Stimulated activated naive B cell treated with anti-CD40 and anti-IgM and Interleukin-4, amounts not matched to agents 10 μg/mL and 1 μg/mL and 100 μg/mL, for 72 hours (primary cell): ENCODE results near the gene ABHD17C.

ENCODE experiments used
- ATAC-seq, 2 donors: fragments of 150-1000 bp; cut with Tn5 transposase; replicated peaks; 2 replicates each; pipeline ENCODE4 v1.10.0; 2021; ENCODE audit warnings: moderate library complexity in 1 of 2
- DNase-seq: peaks from one replicate; pipeline ENCODE4 v3.0.0; 2021
- H3K27ac Mint-ChIP-seq: one replicate; pipeline ENCODE4 v1.8.0; 2022; ENCODE audit warnings: mild to moderate bottlenecking, mixed read lengths
- H3K27me3 Mint-ChIP-seq, 2 donors: one replicate each; pipeline ENCODE4 v1.8.0; 2022; ENCODE audit warnings: mixed read lengths in 2 of 2
- H3K36me3 Mint-ChIP-seq, 2 donors: one replicate each; pipeline ENCODE4 v1.8.0; 2022; ENCODE audit warnings: mixed read lengths in 2 of 2, mild to moderate bottlenecking in 1 of 2
- H3K4me1 Mint-ChIP-seq, 2 donors: one replicate each; pipeline ENCODE4 v1.8.0; 2022; ENCODE audit warnings: mixed read lengths in 2 of 2, mild to moderate bottlenecking in 1 of 2
- H3K4me3 Mint-ChIP-seq, 2 donors: one replicate each; pipeline ENCODE4 v1.8.0; 2022; ENCODE audit warnings: mild to moderate bottlenecking in 2 of 2, mixed read lengths in 2 of 2, moderate library complexity in 1 of 2
- H3K9me3 Mint-ChIP-seq, 2 donors: one replicate each; pipeline ENCODE4 v1.8.0; 2022; ENCODE audit warnings: mixed read lengths in 2 of 2, mild to moderate bottlenecking in 1 of 2

ABHD17C gene

DNA sequence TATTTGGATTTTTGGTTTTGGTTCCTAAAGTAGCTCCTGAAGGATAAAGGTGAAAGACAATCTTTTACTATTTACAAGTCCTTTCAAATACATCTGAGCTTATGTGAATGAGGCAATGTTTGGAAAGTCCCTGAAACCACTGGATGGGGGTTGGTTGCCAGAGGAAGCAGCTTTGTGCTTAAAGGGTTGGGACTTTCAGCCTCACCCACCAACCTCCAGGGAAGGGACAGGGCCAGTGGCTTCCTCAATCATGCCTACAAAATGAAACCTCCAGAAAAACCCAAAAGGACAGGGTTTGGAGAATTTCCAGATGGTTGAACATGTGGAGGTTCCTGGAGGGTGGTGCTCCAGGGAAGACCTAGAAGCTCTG is 20.9 kb upstream of the ABHD17C start:
- Mint-ChIP-seq H3K27ac (no peak overlapping the region), H3K27me3 (peaks cover 14 to 32% of the 10 kb centered on the region in 2 donors), H3K4me3 (no peak overlapping the region), H3K9me3 (no peaks in the 10 kb centered on the region), H3K4me1 (peaks cover 2 to 10% of the 10 kb centered on the region in 2 donors), H3K36me3 (no peaks in the 10 kb centered on the region)
- no peak for ATAC-seq
- no peak for DNase-seq

- no peak for ATAC-seq
- Mint-ChIP-seq H3K4me3 (no peak overlapping the region), H3K4me1 (peaks cover 0 to 4% of the 10 kb centered on the region in 2 donors), H3K36me3 (no peaks in the 10 kb centered on the region), H3K27me3 (peaks cover 22 to 29% of the 10 kb centered on the region in 2 donors), H3K27ac (no peak overlapping the region), H3K9me3 (peaks cover 0 to 3% of the 10 kb centered on the region in 2 donors)
- no peak for DNase-seq
These were observed 18.1 kb upstream of the ABHD17C start for GRCh38 chr15:80677041-80677440.

- H3K27me3 Mint-ChIP-seq: peaks cover 22 to 39% of the 10 kb centered on the region in 2 donors
- H3K36me3 Mint-ChIP-seq: no peaks in the 10 kb centered on the region
- H3K27ac Mint-ChIP-seq: no peak overlapping the region
- ATAC-seq: peak in 1 of 2 donors; percentile 39
- H3K4me1 Mint-ChIP-seq: peaks cover 0 to 2% of the 10 kb centered on the region in 2 donors
- no peak for DNase-seq
- peaks cover 4 to 6% of the 10 kb centered on the region in 2 donors for H3K9me3 Mint-ChIP-seq
- no peak overlapping the region for H3K4me3 Mint-ChIP-seq
These were observed 15.8 kb upstream of the ABHD17C start for GRCh38 chr15:80679167-80679803.

GRCh38 chr15:80679804-80680175 is 15.3 kb upstream of the ABHD17C start:
- ATAC-seq (no peak), DNase-seq (no peak)
- Mint-ChIP-seq H3K27ac (no peak overlapping the region), H3K4me1 (peaks cover 0 to 2% of the 10 kb centered on the region in 2 donors), H3K36me3 (no peaks in the 10 kb centered on the region), H3K4me3 (no peak overlapping the region), H3K9me3 (peaks cover 4 to 7% of the 10 kb centered on the region in 2 donors), H3K27me3 (peaks cover 22 to 39% of the 10 kb centered on the region in 2 donors)

DNA sequence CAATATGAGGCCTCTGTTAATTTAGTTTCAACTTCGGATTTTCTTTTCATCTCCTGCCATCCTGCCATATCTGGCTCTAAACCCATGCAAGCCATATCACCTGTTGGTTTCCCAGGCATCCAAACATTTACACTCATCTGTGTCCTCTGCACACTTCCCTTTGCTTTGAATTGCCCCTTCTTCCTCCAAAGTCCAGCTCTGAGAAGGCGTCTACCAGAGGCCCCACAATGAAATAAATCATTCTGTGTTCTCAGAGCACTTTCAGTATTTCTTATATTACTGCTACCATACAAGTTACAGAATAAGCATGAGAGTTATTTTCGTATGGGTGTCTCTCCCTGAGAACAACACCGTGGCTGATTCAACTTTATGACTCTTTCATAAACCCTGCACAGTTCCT is 12.9 kb upstream of the ABHD17C start:
- H3K4me1 Mint-ChIP-seq: peaks cover 0 to 2% of the 10 kb centered on the region in 2 donors
- ATAC-seq: no peak

GRCh38 chr15:80684697-80685096 is 10.4 kb upstream of the ABHD17C start:
- peaks cover 4 to 7% of the 10 kb centered on the region in 2 donors for H3K9me3 Mint-ChIP-seq

More for the DNA sequence above, 12.9 kb upstream of the ABHD17C start:
- no peak for DNase-seq
- no peaks in the 10 kb centered on the region for H3K36me3 Mint-ChIP-seq
- H3K9me3 Mint-ChIP-seq: peaks cover 4 to 7% of the 10 kb centered on the region in 2 donors
- H3K4me3 Mint-ChIP-seq: no peak overlapping the region
- no peak overlapping the region for H3K27ac Mint-ChIP-seq
- peaks cover 9 to 28% of the 10 kb centered on the region in 2 donors for H3K27me3 Mint-ChIP-seq

DNA sequence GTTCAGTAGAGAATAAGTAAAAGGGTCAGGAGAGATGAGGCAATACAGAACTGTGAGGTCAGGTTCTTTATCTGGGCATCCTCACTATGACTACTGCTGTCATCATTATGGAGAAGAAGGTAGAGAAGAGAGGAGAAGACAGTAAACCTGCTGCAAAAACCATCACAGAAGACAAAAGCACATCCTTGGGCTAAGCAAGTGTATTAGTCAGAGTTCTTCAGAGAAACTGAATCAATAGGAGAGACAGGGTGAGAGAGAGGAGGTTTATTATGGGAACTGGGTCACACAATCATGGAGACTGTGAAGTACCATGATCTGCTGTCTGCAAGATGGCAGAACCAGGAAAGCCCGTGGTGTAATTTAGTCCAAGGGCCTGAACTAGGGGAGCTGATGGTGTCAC is 9.5 kb upstream of the ABHD17C start:
- Mint-ChIP-seq H3K9me3 (peaks cover 4 to 6% of the 10 kb centered on the region in 2 donors), H3K4me1 (no peaks in the 10 kb centered on the region), H3K4me3 (no peak overlapping the region), H3K27me3 (peaks cover 5 to 20% of the 10 kb centered on the region in 2 donors), H3K36me3 (no peaks in the 10 kb centered on the region), H3K27ac (no peak overlapping the region)
- no peak for DNase-seq
- no peak for ATAC-seq

More at GRCh38 chr15:80684697-80685096, 10.4 kb upstream of the ABHD17C start:
- Mint-ChIP-seq H3K4me3 (no peak overlapping the region), H3K27ac (no peak overlapping the region), H3K27me3 (peaks cover 8 to 21% of the 10 kb centered on the region in 2 donors), H3K4me1 (no peaks in the 10 kb centered on the region), H3K36me3 (no peaks in the 10 kb centered on the region)
- no peak for DNase-seq
- ATAC-seq: no peak

- Mint-ChIP-seq H3K27ac (no peak overlapping the region), H3K4me3 (no peak overlapping the region), H3K9me3 (peaks cover under 1% of the 10 kb centered on the region in 2 donors), H3K36me3 (no peaks in the 10 kb centered on the region), H3K4me1 (peaks cover under 1 to 6% of the 10 kb centered on the region in 2 donors), H3K27me3 (peaks cover 0 to under 1% of the 10 kb centered on the region in 2 donors)
- ATAC-seq: no peak
- no peak for DNase-seq
These were observed 5.8 kb upstream of the ABHD17C start for GRCh38 chr15:80689294-80689693.

DNA sequence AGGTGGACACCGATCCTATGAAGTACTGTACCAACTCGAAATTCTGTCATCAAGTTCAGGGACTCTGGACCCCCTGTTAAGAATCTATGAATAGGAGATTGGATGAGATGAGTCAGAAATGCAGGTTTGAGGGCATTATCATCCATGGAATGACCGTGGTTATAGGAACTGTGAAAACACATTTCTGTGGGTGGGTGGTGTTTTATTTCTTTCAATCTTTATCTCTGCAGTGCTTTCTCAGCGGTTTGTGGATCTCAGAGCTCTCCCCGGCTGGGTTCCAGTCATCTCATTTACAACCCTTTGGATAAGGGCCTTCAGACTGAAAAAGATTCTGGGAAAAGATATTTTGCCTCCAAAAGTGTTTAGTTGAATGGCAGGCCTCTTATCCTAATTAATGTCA is 5.4 kb upstream of the ABHD17C start:
- H3K27me3 Mint-ChIP-seq: no peaks in the 10 kb centered on the region
- no peak overlapping the region for H3K4me3 Mint-ChIP-seq
- no peaks in the 10 kb centered on the region for H3K9me3 Mint-ChIP-seq
- H3K36me3 Mint-ChIP-seq: no peaks in the 10 kb centered on the region
- no peak overlapping the region for H3K27ac Mint-ChIP-seq
- DNase-seq (no peak), ATAC-seq (no peak)
- peaks cover 2 to 9% of the 10 kb centered on the region in 2 donors for H3K4me1 Mint-ChIP-seq

- Mint-ChIP-seq H3K4me3 (no peak overlapping the region), H3K27ac (no peak overlapping the region), H3K4me1 (peaks cover 7 to 20% of the 10 kb centered on the region in 2 donors), H3K27me3 (peaks cover 4% of the 10 kb centered on the region in 2 donors), H3K36me3 (no peaks in the 10 kb centered on the region), H3K9me3 (no peaks in the 10 kb centered on the region)
- DNase-seq: no peak
- ATAC-seq: no peak
These were observed 3.5 kb upstream of the ABHD17C start for GRCh38 chr15:80691575-80691974.

DNA sequence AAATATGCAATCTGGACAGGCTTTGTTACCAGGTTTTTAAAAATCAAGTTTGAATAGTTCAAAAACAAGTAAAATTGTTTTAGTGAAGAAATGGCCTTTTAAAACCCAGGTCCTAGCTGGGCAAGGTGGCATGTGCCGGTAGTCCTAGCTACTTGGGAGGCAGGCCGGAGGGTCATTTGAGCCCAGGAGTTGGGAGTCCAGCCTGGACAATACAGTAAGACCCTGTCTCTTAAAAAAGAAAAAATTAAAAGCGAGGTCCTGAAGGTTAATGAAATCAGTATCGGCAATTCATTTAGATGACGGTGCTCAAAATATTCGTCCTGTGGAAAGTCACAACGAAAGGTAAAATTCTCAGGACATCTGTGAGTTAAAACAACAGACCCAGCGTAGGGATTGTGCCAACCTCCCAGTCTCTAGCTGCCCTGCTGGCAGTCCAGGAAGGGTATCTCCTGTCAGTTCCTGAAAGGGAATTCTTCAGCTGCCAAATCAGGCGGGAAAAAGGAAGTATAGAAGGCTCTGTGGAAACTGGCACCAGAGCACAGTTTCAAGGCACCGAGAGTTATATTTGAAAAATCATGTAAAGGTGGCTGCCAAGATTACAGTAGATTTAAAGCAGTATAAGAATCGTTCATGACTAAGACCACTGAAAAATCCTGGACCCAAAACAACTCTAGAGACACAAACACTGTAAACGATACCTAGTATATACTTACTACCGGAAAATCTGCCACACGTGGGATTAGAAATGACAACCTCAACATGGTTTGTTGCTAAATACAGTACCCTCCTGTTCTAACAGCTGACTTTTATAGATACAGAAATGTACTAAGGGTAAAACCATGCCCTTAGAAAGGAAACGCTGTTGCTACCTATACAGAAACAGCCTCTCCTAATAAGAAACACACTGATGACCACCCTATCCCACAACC is 1.2 kb upstream of the ABHD17C start:
- H3K27me3 Mint-ChIP-seq: peaks cover 4 to 9% of the 10 kb centered on the region in 2 donors
- H3K36me3 Mint-ChIP-seq: no peaks in the 10 kb centered on the region
- ATAC-seq (peak; percentile 6 to 8), DNase-seq (no peak)
- peak overlapping the region; percentile 71 to 76 for H3K4me3 Mint-ChIP-seq
- H3K27ac Mint-ChIP-seq: peak overlapping the region; percentile 82
- no peaks in the 10 kb centered on the region for H3K9me3 Mint-ChIP-seq
- peaks cover 7 to 22% of the 10 kb centered on the region in 2 donors for H3K4me1 Mint-ChIP-seq

GRCh38 chr15:80694611-80695098 is 455 bp upstream of the ABHD17C start:
- Mint-ChIP-seq H3K4me3 (peak overlapping the region; percentile 71 to 76), H3K27me3 (peaks cover 8 to 10% of the 10 kb centered on the region in 2 donors), H3K4me1 (peaks cover 7 to 22% of the 10 kb centered on the region in 2 donors), H3K9me3 (no peaks in the 10 kb centered on the region), H3K27ac (peak overlapping the region; percentile 82), H3K36me3 (no peaks in the 10 kb centered on the region)
- peak; percentile 47 to 48 for ATAC-seq
- DNase-seq: peak; percentile 7

- H3K9me3 Mint-ChIP-seq: no peaks in the 10 kb centered on the region
- peak overlapping the region; percentile 92 for H3K27ac Mint-ChIP-seq
- peaks cover 10 to 12% of the 10 kb centered on the region in 2 donors for H3K27me3 Mint-ChIP-seq
- H3K36me3 Mint-ChIP-seq: no peaks in the 10 kb centered on the region
- peak overlapping the region; percentile 93 for H3K4me3 Mint-ChIP-seq
- H3K4me1 Mint-ChIP-seq: peaks cover 7 to 22% of the 10 kb centered on the region in 2 donors
- ATAC-seq: no peak
- no peak for DNase-seq
These were observed 976 bp downstream of the ABHD17C start for GRCh38 chr15:80695911-80696661.
